ENCODE results near the gene UROD.

DNA sequence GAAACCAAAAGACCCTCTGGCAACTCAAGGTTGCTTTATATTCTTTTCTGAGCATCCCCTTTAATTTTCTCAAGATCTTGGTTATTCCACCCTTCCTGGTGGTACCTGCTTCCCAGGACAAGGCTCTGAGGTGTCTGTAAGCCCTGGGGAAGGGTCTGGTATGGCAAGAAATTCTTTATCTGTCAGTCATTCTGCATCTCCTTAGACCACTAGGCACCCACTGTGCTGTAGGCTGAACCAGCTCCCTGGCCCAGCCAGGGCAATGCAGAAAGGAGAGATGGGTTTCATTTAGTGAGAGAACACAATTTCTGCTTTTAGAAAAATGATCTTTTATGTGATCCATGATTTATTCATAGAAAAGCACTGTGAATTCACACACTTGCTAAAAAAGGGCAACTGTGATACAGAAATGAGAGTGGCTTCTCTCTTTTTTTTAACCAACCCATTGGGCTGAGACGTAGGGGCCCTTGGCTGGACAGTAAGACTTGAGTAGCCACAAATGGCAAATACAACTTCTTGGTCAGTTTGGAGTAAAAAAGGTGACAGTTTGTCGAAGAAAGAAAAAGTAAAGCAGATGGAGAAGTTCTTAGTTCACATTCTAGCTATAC is 4.1 kb downstream of the UROD start:
- TF ChIP-seq, protein P1, sequence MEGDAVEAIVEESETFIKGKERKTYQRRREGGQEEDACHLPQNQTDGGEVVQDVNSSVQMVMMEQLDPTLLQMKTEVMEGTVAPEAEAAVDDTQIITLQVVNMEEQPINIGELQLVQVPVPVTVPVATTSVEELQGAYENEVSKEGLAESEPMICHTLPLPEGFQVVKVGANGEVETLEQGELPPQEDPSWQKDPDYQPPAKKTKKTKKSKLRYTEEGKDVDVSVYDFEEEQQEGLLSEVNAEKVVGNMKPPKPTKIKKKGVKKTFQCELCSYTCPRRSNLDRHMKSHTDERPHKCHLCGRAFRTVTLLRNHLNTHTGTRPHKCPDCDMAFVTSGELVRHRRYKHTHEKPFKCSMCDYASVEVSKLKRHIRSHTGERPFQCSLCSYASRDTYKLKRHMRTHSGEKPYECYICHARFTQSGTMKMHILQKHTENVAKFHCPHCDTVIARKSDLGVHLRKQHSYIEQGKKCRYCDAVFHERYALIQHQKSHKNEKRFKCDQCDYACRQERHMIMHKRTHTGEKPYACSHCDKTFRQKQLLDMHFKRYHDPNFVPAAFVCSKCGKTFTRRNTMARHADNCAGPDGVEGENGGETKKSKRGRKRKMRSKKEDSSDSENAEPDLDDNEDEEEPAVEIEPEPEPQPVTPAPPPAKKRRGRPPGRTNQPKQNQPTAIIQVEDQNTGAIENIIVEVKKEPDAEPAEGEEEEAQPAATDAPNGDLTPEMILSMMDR (conservative IDR thresholded peaks at IDR 0.05 in 1 of 2, IDR thresholded peaks at IDR 0.05 in 1 of 2; ENCODE audit: extremely low read depth in 1 of 2, insufficient read depth in 1 of 2, low read depth in 1 of 2, low read length in 2 of 2): no peak
- no peak for TF ChIP-seq EZH2 (IDR thresholded peaks at IDR 0.05; ENCODE audit: borderline replicate concordance, low read length)
